DND-41 (cell line): ENCODE data around the gene ZDHHC22.

Experiments
- EZH2 ChIP-seq: IDR thresholded peaks from 3 replicates; pipeline ENCODE4 v1.6.1; 2012; ENCODE audit warnings: borderline replicate concordance, low read depth, mild to moderate bottlenecking, moderate library complexity, low read length, inconsistent platforms; ENCODE audit not compliant: severe bottlenecking
- TF ChIP-seq, protein P1 (sequence below): IDR thresholded peaks from 2 replicates; pipeline ENCODE4 v1.5.1; 2012; ENCODE audit warnings: borderline replicate concordance, low read length, moderate library complexity, mild to moderate bottlenecking; ENCODE audit not compliant: poor library complexity, severe bottlenecking; ENCODE audit errors: extremely low read depth

DNA sequence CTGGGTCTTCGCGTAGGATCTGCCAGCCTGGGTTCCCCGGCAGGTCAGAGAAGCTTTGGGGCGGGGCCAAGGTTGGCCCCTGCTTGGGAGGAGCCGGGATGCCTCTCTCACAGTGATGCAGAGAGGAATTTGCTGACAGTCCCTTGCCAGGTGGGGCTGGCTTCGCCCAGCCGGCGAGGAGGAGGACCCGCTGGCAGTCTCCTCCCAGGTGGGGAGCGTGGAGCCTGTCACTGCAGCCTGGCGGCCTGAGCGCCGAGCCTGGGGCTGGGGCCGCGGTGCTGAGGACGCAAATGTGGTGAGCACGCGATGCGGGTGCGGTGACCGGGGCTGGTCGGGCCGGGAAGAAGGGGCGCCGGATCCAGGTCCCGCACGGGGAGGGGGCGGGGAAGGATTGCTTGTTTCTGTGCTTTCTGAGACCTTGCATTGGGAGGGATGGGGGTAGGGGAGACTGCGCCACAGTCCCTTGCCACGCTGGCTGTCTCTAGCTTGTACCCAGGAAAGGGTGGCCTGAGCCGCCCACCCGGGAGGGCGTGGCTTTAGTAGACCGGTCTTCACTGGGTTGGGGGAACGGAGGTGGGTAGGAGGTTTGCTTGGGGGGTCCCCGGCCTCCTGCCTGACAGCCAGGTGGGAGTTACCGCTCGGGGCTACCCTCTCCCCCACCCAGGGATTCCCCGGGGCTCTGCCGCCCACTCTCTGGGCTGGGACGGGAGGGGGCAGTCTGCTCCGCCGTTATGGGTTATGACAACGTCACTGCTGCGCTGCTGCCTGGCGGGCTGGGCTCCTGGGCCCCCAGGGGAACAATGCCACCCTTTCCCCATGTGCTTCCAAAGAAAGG, 40.2 kb upstream of the ZDHHC22 start, which contains the start of gene TMEM63C:
- TF ChIP-seq, protein P1, sequence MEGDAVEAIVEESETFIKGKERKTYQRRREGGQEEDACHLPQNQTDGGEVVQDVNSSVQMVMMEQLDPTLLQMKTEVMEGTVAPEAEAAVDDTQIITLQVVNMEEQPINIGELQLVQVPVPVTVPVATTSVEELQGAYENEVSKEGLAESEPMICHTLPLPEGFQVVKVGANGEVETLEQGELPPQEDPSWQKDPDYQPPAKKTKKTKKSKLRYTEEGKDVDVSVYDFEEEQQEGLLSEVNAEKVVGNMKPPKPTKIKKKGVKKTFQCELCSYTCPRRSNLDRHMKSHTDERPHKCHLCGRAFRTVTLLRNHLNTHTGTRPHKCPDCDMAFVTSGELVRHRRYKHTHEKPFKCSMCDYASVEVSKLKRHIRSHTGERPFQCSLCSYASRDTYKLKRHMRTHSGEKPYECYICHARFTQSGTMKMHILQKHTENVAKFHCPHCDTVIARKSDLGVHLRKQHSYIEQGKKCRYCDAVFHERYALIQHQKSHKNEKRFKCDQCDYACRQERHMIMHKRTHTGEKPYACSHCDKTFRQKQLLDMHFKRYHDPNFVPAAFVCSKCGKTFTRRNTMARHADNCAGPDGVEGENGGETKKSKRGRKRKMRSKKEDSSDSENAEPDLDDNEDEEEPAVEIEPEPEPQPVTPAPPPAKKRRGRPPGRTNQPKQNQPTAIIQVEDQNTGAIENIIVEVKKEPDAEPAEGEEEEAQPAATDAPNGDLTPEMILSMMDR, result no peak
- TF ChIP-seq EZH2, result no peak
